Astrocyte (in vitro differentiated cells and primary cell): ENCODE data around the gene CEP57. TPM values are rescaled to one million over a fixed set of nuclear protein-coding genes. Genes with fewer than 3 reads are reported as not detected.

ENCODE experiments used
- DNase-seq: peaks from one replicate; pipeline ENCODE4 v3.0.0-alpha.2; 2010; ENCODE audit warnings: low read depth
- FAIRE-seq: peaks from 2 replicates; lab custom pipeline; 2011; peaks lifted over from hg19 to GRCh38; lab: Jason Lieb, UNC
- H2AFZ ChIP-seq: 2 replicates; pipeline ENCODE4 v1.6.0; 2012; ENCODE audit warnings: low read depth, low read length, inconsistent platforms
- H3K27ac ChIP-seq: 2 replicates; pipeline ENCODE4 v1.5.1; 2011; ENCODE audit warnings: low read depth, low read length, inconsistent platforms
- H3K27me3 ChIP-seq: 2 replicates; pipeline ENCODE4 v1.6.0; 2011; ENCODE audit warnings: low read length, inconsistent platforms; ENCODE audit not compliant: insufficient read depth
- H3K36me3 ChIP-seq: 2 replicates; pipeline ENCODE4 v1.5.1; 2011; ENCODE audit warnings: low read length, inconsistent platforms; ENCODE audit not compliant: insufficient read depth
- H3K4me1 ChIP-seq: 2 replicates; pipeline ENCODE4 v1.5.1; 2011; ENCODE audit warnings: low read length, inconsistent platforms; ENCODE audit not compliant: insufficient read depth
- H3K4me2 ChIP-seq: 2 replicates; pipeline ENCODE4 v1.6.0; 2012; ENCODE audit warnings: low read length, inconsistent platforms
- H3K4me3 ChIP-seq: 2 replicates; pipeline ENCODE4 v1.5.1; 2011; ENCODE audit warnings: low read depth, mild to moderate bottlenecking, low read length, inconsistent platforms; ENCODE audit not compliant: insufficient read depth
- H3K79me2 ChIP-seq: 2 replicates; pipeline ENCODE4 v1.6.0; 2012; ENCODE audit warnings: mild to moderate bottlenecking, low read length, inconsistent platforms; ENCODE audit not compliant: insufficient read depth
- H3K9ac ChIP-seq: 2 replicates; pipeline ENCODE4 v1.6.0; 2012; ENCODE audit warnings: mild to moderate bottlenecking, low read length, inconsistent platforms
- H3K9me3 ChIP-seq: 2 replicates; pipeline ENCODE4 v1.5.1; 2012; ENCODE audit warnings: low read depth, mild to moderate bottlenecking, low read length, inconsistent platforms; ENCODE audit not compliant: insufficient read depth
- H4K20me1 ChIP-seq: 2 replicates; pipeline ENCODE4 v1.6.0; 2012; ENCODE audit warnings: low read length, inconsistent platforms; ENCODE audit not compliant: insufficient read depth
- H3K27ac Mint-ChIP-seq: one replicate; pipeline ENCODE4 v1.8.0; 2021; ENCODE audit warnings: mild to moderate bottlenecking, mixed read lengths; ENCODE audit not compliant: unreplicated experiment
- H3K27me3 Mint-ChIP-seq: one replicate; pipeline ENCODE4 v1.8.0; 2021; ENCODE audit warnings: low read depth, mixed read lengths; ENCODE audit not compliant: unreplicated experiment
- H3K36me3 Mint-ChIP-seq: one replicate; pipeline ENCODE4 v1.8.0; 2021; ENCODE audit warnings: low read depth, mixed read lengths; ENCODE audit not compliant: unreplicated experiment
- H3K4me1 Mint-ChIP-seq: one replicate; pipeline ENCODE4 v1.8.0; 2021; ENCODE audit warnings: low read depth, mixed read lengths; ENCODE audit not compliant: unreplicated experiment
- H3K4me3 Mint-ChIP-seq: one replicate; pipeline ENCODE4 v1.8.0; 2021; ENCODE audit warnings: mild to moderate bottlenecking, moderate library complexity, mixed read lengths; ENCODE audit not compliant: unreplicated experiment
- H3K9me3 Mint-ChIP-seq: one replicate; pipeline ENCODE4 v1.8.0; 2021; ENCODE audit warnings: mild to moderate bottlenecking, mixed read lengths; ENCODE audit not compliant: unreplicated experiment
- EZH2 ChIP-seq: IDR thresholded peaks from 2 replicates; pipeline ENCODE4 v1.6.1; 2012; ENCODE audit warnings: mild to moderate bottlenecking, low read length, inconsistent platforms; ENCODE audit not compliant: insufficient read depth
- total RNA-seq: library from RNA; stranded (reverse); gene quantifications from 2 replicates; pipeline ENCODE4 v1.2.1, GENCODE V29; 2021
- TF ChIP-seq, protein P1 (sequence below): IDR thresholded peaks from 2 replicates; pipeline ENCODE4 v1.5.1; 2011; ENCODE audit warnings: low read depth, mild to moderate bottlenecking, inconsistent platforms, low read length, moderate library complexity; ENCODE audit not compliant: insufficient read depth

CEP57 gene
- total RNA-seq, 1 donor from 2014 or later, result 23.5 TPM

DNA sequence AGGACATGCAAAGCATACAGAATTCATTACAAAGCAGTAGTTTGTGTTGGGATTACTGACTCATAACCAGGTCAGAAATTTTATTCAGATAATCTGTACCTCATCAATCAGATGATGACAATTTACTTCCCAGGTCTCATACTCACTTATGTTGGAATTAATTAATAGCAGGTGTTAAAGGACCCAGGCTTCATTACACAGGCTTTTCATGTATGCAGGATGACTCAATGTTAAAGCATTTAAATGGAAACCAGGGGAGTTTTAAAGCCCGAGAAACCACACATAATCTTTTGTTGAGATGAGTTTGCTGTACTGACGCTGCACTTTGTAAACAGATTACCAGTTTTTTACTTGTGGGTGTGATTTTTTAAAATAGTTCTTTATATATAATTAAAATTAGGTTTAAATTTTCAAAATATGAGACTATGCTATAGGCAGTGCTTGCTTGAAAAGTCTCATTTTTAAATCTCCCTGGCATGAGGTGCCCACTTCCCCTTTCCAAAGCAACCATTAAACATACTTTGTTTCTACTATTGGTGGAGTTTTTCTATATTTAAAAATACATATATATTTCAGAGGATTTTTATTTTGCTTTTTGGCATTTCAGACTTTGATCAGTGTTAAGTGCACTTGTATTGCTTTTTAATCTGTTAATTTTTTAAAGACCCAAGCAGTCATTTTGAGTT, 41.0 kb downstream of the CEP57 start:
- Histone ChIP-seq H4K20me1 (no peaks in the 10 kb centered on the region), H3K27me3 (no peaks in the 10 kb centered on the region), H3K9ac (peak overlapping the region; percentile 59), H2AFZ (no peak overlapping the region), H3K79me2 (no peaks in the 10 kb centered on the region), H3K36me3 (peaks cover 36% of the 10 kb centered on the region), H3K4me3 (no peak overlapping the region), H3K4me2 (peak overlapping the region; percentile 28), H3K4me1 (peaks cover 38% of the 10 kb centered on the region), H3K9me3 (no peaks in the 10 kb centered on the region), H3K27ac (peak overlapping the region; percentile 75)
- Mint-ChIP-seq H3K27me3 (no peaks in the 10 kb centered on the region), H3K36me3 (peaks cover 11% of the 10 kb centered on the region), H3K4me3 (no peak overlapping the region), H3K4me1 (peaks cover 31% of the 10 kb centered on the region), H3K27ac (peak overlapping the region; percentile 83), H3K9me3 (no peaks in the 10 kb centered on the region)
- DNase-seq, result peak; percentile 96
- TF ChIP-seq, protein P1, sequence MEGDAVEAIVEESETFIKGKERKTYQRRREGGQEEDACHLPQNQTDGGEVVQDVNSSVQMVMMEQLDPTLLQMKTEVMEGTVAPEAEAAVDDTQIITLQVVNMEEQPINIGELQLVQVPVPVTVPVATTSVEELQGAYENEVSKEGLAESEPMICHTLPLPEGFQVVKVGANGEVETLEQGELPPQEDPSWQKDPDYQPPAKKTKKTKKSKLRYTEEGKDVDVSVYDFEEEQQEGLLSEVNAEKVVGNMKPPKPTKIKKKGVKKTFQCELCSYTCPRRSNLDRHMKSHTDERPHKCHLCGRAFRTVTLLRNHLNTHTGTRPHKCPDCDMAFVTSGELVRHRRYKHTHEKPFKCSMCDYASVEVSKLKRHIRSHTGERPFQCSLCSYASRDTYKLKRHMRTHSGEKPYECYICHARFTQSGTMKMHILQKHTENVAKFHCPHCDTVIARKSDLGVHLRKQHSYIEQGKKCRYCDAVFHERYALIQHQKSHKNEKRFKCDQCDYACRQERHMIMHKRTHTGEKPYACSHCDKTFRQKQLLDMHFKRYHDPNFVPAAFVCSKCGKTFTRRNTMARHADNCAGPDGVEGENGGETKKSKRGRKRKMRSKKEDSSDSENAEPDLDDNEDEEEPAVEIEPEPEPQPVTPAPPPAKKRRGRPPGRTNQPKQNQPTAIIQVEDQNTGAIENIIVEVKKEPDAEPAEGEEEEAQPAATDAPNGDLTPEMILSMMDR, result no peak
- no peak for TF ChIP-seq EZH2
- FAIRE-seq, result peak; percentile 88

DNA sequence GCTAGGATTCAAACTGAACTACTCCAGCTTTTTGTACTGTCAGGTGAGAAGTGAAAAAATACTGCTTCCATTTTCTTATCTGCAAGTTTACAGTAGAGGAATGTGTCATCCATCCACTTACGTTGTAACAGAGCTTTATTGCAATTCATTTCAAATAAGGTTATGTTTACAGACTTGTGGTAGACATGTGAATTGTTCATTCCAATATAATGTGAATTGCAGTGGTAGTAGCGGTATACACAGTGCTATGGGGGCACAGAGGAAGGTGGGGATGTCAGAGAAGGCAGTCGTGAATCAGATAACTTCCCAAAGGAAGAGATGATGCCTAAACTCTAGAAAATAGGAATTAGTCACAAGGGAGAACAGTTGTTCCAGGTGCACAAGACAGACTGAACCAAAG, 42.5 kb downstream of the CEP57 start:
- peak; percentile 96 for FAIRE-seq
- no peak for TF ChIP-seq EZH2
- TF ChIP-seq, protein P1, result peak; percentile 8
- no peak overlapping the region for H3K4me3 ChIP-seq
- peaks cover 33% of the 10 kb centered on the region for H3K4me1 Mint-ChIP-seq
- no peak overlapping the region for H2AFZ ChIP-seq
- no peaks in the 10 kb centered on the region for H3K9me3 ChIP-seq
- peaks cover 30% of the 10 kb centered on the region for H3K36me3 ChIP-seq
- H4K20me1 ChIP-seq, result no peaks in the 10 kb centered on the region
- H3K79me2 ChIP-seq, result no peaks in the 10 kb centered on the region
- no peaks in the 10 kb centered on the region for H3K9me3 Mint-ChIP-seq
- peak overlapping the region; percentile 75 for H3K27ac ChIP-seq
- no peak overlapping the region for H3K4me3 Mint-ChIP-seq
- peak overlapping the region; percentile 11 for H3K9ac ChIP-seq
- no peaks in the 10 kb centered on the region for H3K27me3 Mint-ChIP-seq
- H3K4me1 ChIP-seq, result peaks cover 38% of the 10 kb centered on the region
- peak; percentile 87 for DNase-seq
- peak overlapping the region; percentile 1 for H3K27ac Mint-ChIP-seq
- no peak overlapping the region for H3K4me2 ChIP-seq
- H3K36me3 Mint-ChIP-seq, result peaks cover 10% of the 10 kb centered on the region
- no peaks in the 10 kb centered on the region for H3K27me3 ChIP-seq

GRCh38 chr11:95833378-95833777, 43.1 kb downstream of the CEP57 start:
- peaks cover 38% of the 10 kb centered on the region for H3K4me1 ChIP-seq

More at GRCh38 chr11:95833378-95833777, 43.1 kb downstream of the CEP57 start:
- peaks cover 9% of the 10 kb centered on the region for H3K36me3 Mint-ChIP-seq
- H3K27ac Mint-ChIP-seq, result no peak overlapping the region
- TF ChIP-seq, protein P1, result no peak
- no peak for TF ChIP-seq EZH2
- Histone ChIP-seq H3K27me3 (no peaks in the 10 kb centered on the region), H3K4me2 (no peak overlapping the region), H3K27ac (peak overlapping the region; percentile 38), H3K36me3 (peaks cover 30% of the 10 kb centered on the region), H3K9me3 (no peaks in the 10 kb centered on the region), H2AFZ (no peak overlapping the region), H3K9ac (no peak overlapping the region), H3K79me2 (no peaks in the 10 kb centered on the region), H4K20me1 (no peaks in the 10 kb centered on the region), H3K4me3 (no peak overlapping the region)
- FAIRE-seq, result no peak
- peaks cover 33% of the 10 kb centered on the region for H3K4me1 Mint-ChIP-seq
- no peaks in the 10 kb centered on the region for H3K27me3 Mint-ChIP-seq
- no peak for DNase-seq
- H3K4me3 Mint-ChIP-seq, result no peak overlapping the region
- H3K9me3 Mint-ChIP-seq, result no peaks in the 10 kb centered on the region
